HUES6 (cell line): ENCODE data around the gene BBS2.
"Not testable (repeated sequence)": the region's sequence is repeated elsewhere in the genome, so short reads cannot be mapped to it uniquely, and the experiment has no call there.

ENCODE experiments used
- H3K27ac ChIP-seq: 2 replicates; pipeline ENCODE4 v1.7.0; 2013; ENCODE audit warnings: low read depth, mild to moderate bottlenecking, low read length, inconsistent platforms
- H3K27me3 ChIP-seq: 2 replicates; pipeline ENCODE4 v1.6.1; 2013; ENCODE audit warnings: low read length; ENCODE audit not compliant: control insufficient read depth, insufficient read depth
- H3K36me3 ChIP-seq: 2 replicates; pipeline ENCODE4 v1.6.1; 2013; ENCODE audit warnings: low read length; ENCODE audit not compliant: control insufficient read depth, insufficient read depth
- H3K4me1 ChIP-seq: 2 replicates; pipeline ENCODE4 v1.6.1; 2013; ENCODE audit warnings: low read length; ENCODE audit not compliant: control insufficient read depth, insufficient read depth
- H3K4me3 ChIP-seq: 2 replicates; pipeline ENCODE4 v1.5.1; 2013; ENCODE audit warnings: low read depth, low read length
- H3K9ac ChIP-seq: one replicate; pipeline ENCODE4 v1.6.1; 2013; ENCODE audit warnings: mild to moderate bottlenecking, low read length
- H3K9me3 ChIP-seq: 2 replicates; pipeline ENCODE4 v1.6.1; 2013; ENCODE audit warnings: low read depth, low read length; ENCODE audit not compliant: control insufficient read depth, insufficient read depth

BBS2 gene

DNA sequence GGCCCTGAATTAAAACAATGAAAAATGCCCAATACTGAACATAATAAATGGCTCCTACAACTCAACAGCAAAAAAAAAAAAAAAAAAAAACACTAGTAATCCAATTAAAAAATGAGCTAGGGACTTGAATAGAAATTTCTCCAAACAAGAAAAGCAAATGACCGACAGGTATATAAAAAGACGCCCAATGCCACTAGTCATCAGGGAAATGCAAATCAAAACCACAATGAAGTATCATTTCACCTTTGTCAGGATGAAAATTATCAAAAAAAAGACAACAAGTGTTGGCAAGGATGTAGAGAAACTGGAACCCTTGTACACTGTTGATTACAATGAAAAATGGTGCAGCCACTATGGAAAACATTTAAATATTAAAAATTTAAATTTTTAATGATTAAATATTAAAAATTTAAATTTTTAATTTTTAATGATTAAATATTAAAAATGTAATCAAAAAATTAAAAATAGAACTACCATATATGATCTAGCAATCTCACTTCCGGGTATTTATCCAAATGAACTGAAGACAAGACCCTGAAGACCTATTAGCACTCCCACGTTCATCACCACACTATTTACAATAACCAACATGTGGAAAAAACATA is 28.1 kb downstream of the BBS2 start:
- no peaks in the 10 kb centered on the region for H3K9me3 ChIP-seq
- H3K36me3 ChIP-seq: peaks cover 2% of the 10 kb centered on the region; the same call in 1 of the 2 replicates
- no peaks in the 10 kb centered on the region for H3K4me1 ChIP-seq

GRCh38 chr16:56488868-56489267 is 31.0 kb downstream of the BBS2 start:
- not testable (repeated sequence) for H3K4me3 ChIP-seq, H3K27ac ChIP-seq, H3K9me3 ChIP-seq, H3K9ac ChIP-seq, H3K36me3 ChIP-seq, H3K4me1 ChIP-seq, H3K27me3 ChIP-seq

More for the DNA sequence above, 28.1 kb downstream of the BBS2 start:
- H3K27me3 ChIP-seq: no peaks in the 10 kb centered on the region
- H3K27ac ChIP-seq: no peak overlapping the region
- H3K9ac ChIP-seq: no peak overlapping the region
- H3K4me3 ChIP-seq: no peak overlapping the region

DNA sequence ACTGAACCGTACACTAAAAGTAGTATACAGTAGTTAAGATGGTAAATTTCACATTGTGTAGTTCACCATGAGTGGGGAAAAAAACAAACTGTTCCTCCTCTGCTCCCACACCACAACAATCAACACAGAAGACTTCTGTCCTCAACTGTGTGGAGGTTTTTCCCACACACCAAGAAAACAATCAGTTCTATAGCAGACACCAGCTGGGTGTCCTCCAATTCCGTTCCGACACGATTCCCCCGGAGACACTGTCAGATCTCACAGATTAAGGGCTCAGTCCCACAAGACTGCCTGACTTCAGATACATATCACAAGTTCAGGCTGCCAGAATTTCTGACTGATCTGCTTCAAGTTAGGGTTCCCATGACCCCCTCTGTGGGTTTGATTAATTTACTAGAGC is 31.8 kb downstream of the BBS2 start:
- Histone ChIP-seq H3K27ac (no peak overlapping the region), H3K9me3 (no peaks in the 10 kb centered on the region), H3K36me3 (peaks cover 5% of the 10 kb centered on the region), H3K4me1 (no peaks in the 10 kb centered on the region), H3K27me3 (no peaks in the 10 kb centered on the region), H3K9ac (no peak overlapping the region), H3K4me3 (no peak overlapping the region)

- H3K9ac ChIP-seq: no peak overlapping the region
- H3K27me3 ChIP-seq: no peaks in the 10 kb centered on the region
- H3K36me3 ChIP-seq: peaks cover 16% of the 10 kb centered on the region
- H3K9me3 ChIP-seq: no peaks in the 10 kb centered on the region
- H3K27ac ChIP-seq: no peak overlapping the region
- no peak overlapping the region for H3K4me3 ChIP-seq
- H3K4me1 ChIP-seq: no peaks in the 10 kb centered on the region
Observed at GRCh38 chr16:56483394-56483793, 36.4 kb downstream of the BBS2 start.

DNA sequence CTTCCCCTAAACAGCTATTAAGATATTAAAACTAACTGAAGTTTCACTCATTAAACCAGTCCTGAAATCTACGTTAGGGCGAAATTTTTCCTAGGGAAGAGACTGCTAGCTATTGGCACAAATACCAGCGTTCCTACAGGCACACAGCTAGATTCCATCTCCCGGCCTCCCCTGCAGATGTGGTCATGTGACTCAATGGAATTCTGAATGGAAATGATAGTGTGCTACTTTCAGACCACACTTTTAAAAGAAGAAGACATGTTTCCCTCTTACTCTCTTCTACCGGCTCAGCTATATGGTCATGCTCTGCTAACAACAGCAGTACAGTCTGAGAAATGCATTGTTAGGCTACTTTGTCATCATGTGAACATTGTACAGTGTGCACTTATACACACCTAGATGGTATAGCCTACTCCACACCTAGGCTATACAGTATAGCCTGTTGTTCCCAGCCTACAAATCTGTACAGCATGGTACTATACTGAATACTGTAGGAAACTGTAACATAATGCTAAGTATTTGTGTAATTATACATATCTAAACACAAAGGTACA is 37.1 kb downstream of the BBS2 start:
- Histone ChIP-seq H3K4me1 (no peaks in the 10 kb centered on the region), H3K27me3 (no peaks in the 10 kb centered on the region), H3K9ac (no peak overlapping the region), H3K27ac (no peak overlapping the region), H3K9me3 (no peaks in the 10 kb centered on the region), H3K36me3 (peaks cover 18% of the 10 kb centered on the region), H3K4me3 (no peak overlapping the region)

GRCh38 chr16:56481468-56482122 is 38.2 kb downstream of the BBS2 start:
- H3K9me3 ChIP-seq: no peaks in the 10 kb centered on the region
- no peak overlapping the region for H3K27ac ChIP-seq
- H3K4me3 ChIP-seq: no peak overlapping the region
- H3K4me1 ChIP-seq: no peaks in the 10 kb centered on the region
- peaks cover 25% of the 10 kb centered on the region for H3K36me3 ChIP-seq
- no peak overlapping the region for H3K9ac ChIP-seq
- no peaks in the 10 kb centered on the region for H3K27me3 ChIP-seq

DNA sequence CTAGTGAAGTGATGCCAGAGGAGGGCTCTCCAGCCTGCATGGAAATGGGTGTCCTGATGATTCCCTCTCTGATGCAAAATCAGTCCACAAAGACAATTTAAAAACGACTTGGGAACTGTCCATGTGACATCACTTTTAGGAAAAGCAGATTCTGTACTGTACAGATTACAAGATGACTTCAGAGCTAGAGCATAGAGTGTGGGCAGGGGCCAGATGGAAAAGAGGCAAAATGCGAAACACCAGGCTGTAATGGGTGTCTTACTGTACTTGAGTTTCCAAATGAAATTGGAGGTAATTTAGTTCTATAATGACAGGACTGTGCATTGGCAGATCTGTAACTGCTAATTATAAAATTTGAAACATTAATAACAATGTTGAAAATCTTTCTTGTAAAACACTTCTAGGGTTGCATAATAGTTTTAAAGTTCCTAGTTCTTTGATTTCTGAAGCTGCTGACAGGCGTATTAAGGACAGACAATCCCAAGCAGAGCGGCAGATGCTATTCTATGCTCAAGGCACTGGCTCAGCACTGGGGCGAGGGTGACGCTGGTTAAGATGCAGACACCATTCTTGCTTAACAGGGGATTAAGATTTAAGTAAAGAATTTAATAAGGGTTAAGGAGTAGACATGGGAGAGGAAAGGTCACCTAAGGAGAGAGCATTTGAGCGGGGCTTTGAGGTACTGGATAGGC is 38.9 kb downstream of the BBS2 start:
- no peaks in the 10 kb centered on the region for H3K9me3 ChIP-seq
- H3K4me1 ChIP-seq: no peaks in the 10 kb centered on the region
- no peak overlapping the region for H3K4me3 ChIP-seq
- H3K36me3 ChIP-seq: peaks cover 31% of the 10 kb centered on the region
- H3K9ac ChIP-seq: no peak overlapping the region
- H3K27me3 ChIP-seq: no peaks in the 10 kb centered on the region
- no peak overlapping the region for H3K27ac ChIP-seq

DNA sequence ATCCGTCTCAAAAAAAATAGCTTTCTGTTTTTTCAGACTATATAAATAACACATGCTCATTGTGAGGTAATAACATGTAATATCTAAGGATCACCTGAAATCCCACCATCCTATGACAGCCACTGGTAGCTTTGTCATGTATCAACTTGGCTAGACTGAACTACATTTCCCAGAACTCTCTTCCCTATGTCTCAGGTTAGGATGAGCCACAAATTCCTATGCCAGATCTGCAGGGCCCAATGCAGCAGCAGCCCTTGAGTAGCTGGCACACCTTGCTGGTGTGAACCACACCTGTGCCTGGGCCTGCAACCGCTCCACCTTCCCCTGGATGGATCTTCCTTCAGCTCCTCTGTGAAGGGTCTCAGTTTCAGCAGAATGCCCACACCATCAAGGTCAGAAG is 40.4 kb downstream of the BBS2 start:
- no peak overlapping the region for H3K9ac ChIP-seq
- peaks cover 44% of the 10 kb centered on the region for H3K36me3 ChIP-seq
- H3K27ac ChIP-seq: no peak overlapping the region
- peaks cover 12% of the 10 kb centered on the region; the same call in 1 of the 2 replicates for H3K4me1 ChIP-seq
- no peaks in the 10 kb centered on the region for H3K9me3 ChIP-seq
- no peak overlapping the region for H3K4me3 ChIP-seq
- no peaks in the 10 kb centered on the region for H3K27me3 ChIP-seq

GRCh38 chr16:56478281-56479049 is 41.4 kb downstream of the BBS2 start:
- Histone ChIP-seq H3K36me3 (peaks cover 53% of the 10 kb centered on the region), H3K4me3 (no peak overlapping the region), H3K4me1 (peaks cover 12% of the 10 kb centered on the region; the same call in 1 of the 2 replicates), H3K9ac (no peak overlapping the region), H3K9me3 (no peaks in the 10 kb centered on the region), H3K27ac (no peak overlapping the region), H3K27me3 (no peaks in the 10 kb centered on the region)

- Histone ChIP-seq H3K9ac (peak overlapping the region; percentile 4), H3K4me1 (peaks cover 12% of the 10 kb centered on the region; the same call in 1 of the 2 replicates), H3K27ac (no peak overlapping the region), H3K4me3 (no peak overlapping the region), H3K9me3 (no peaks in the 10 kb centered on the region), H3K27me3 (no peaks in the 10 kb centered on the region), H3K36me3 (peaks cover 59% of the 10 kb centered on the region)
Observed at GRCh38 chr16:56477096-56477878, 42.5 kb downstream of the BBS2 start.
